ENCODE data around the gene APBA3. TPM values are rescaled to one million over a fixed set of nuclear protein-coding genes. Genes with fewer than 3 reads are reported as not detected.
A peak's percentile ranks its signal among the peaks of the same experiment; 100 is the strongest.

APBA3 gene
- total RNA-seq, 1 donor from 2014 or later: 18.2 TPM

DNA sequence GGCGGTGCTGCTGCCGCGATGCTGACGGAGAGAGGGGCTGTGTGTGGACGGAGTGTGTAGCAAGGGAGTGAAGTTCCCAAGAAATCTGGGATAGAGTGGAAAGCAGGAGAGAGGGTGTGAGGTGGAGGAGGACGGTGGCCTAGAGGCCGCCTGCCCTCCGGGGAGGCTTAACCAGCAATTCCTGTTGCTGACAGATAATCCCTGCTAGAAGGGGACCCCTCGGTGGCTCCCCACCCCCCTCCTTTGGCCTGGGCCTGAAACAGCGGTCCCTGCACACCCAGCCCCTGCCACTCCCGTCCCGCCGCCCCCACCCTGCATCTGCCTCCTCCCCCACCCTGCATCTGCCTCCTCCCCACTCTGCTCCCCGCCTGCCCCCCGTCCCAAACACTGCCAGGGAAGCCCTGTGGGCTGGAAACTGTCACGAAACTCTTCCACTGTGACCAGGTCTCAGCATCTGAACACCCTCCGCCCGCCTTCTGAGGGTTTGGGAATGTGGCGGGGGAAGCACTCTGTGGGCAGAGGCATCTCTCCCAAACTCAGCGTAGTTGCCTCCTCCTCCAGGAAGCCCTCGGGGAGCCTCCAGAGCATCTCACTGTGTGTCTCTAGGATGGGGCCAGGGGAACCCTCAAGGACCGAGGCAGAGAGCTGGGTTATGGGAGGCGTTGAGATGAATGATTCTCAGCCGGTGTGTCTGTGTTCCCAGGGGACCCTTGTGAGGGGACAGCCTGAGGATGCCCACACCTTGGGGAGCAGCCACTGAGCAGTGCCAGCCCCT, 41.8 kb upstream of the APBA3 start:
- H3K27me3 ChIP-seq (ENCODE audit: low read depth): peaks cover 29% of the 10 kb centered on the region
- no peak overlapping the region for H3K27ac ChIP-seq
- no peak overlapping the region for H3K4me3 ChIP-seq
- ATAC-seq: no peak
- H3K9me3 ChIP-seq: no peaks in the 10 kb centered on the region
- intact Hi-C loops (cut with DNase I): no loop called here
- no peaks in the 10 kb centered on the region for H3K36me3 ChIP-seq
- H3K4me1 ChIP-seq: peaks cover 16% of the 10 kb centered on the region
- no peak for TF ChIP-seq CTCF (IDR thresholded peaks at IDR 0.05)
- no peak for DNase-seq

DNA sequence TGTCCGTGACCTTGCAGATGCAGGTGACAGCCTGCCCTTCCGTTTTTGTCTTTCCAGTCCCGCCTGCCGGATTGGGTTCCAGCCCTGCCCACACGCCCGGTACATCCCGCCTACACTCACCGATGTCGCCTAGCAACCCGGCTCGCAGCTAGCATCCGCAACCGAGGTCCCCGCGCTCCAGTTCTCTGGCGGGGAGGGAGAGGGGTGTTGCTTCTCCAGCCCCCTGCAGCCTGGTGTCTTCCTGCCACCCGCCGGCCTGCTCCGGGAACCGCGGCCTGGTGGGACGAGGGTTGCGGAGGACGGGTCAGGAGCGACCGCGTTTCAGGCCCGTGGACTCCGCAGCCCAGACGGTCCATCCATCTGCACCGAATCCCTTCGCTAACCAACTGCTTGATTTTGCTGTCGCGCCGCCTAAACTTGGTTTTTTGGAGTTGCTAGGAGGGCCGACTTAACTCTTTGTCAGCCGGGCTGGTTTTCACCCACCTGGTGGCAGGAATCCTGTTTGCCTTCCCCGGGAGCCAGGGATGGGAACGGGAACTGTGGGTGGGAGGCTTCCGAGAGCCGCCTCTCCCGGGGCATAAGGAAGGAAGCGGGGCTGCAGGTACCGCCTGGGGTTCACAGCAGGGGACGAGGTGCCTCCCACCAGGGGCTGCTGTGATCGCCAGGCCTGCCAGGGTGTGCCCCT, 40.1 kb upstream of the APBA3 start:
- peak in 1 of 2 donors; percentile 54 for ATAC-seq

GRCh38 chr19:3800996-3801395, 39.5 kb upstream of the APBA3 start:
- TF ChIP-seq CTCF (IDR thresholded peaks at IDR 0.05): no peak
- ATAC-seq (no peak), DNase-seq (no peak)
- H3K4me3 ChIP-seq: peak overlapping the region; percentile 33
- peaks cover 16% of the 10 kb centered on the region for H3K4me1 ChIP-seq
- H3K27ac ChIP-seq: peak overlapping the region; percentile 11
- peaks cover 29% of the 10 kb centered on the region for H3K27me3 ChIP-seq (ENCODE audit: low read depth)
- intact Hi-C loops (cut with DNase I): no loop called here
- peaks cover 8% of the 10 kb centered on the region for H3K9me3 ChIP-seq
- no peaks in the 10 kb centered on the region for H3K36me3 ChIP-seq

More for the DNA sequence above, 40.1 kb upstream of the APBA3 start:
- Histone ChIP-seq H3K36me3 (no peaks in the 10 kb centered on the region), H3K4me1 (peaks cover 16% of the 10 kb centered on the region), H3K27me3 (ENCODE audit: low read depth) (peaks cover 29% of the 10 kb centered on the region), H3K4me3 (peak overlapping the region; percentile 33), H3K9me3 (peaks cover 4% of the 10 kb centered on the region), H3K27ac (peak overlapping the region; percentile 11)
- peak; percentile 66 for DNase-seq
- intact Hi-C loops (cut with DNase I): no loop called here
- TF ChIP-seq CTCF (IDR thresholded peaks at IDR 0.05): peak; percentile 20

GRCh38 chr19:3798137-3798536, 36.6 kb upstream of the APBA3 start:
- DNase-seq (no peak), ATAC-seq (no peak)
- H3K9me3 ChIP-seq: peaks cover 8% of the 10 kb centered on the region
- no peaks in the 10 kb centered on the region for H3K36me3 ChIP-seq
- no peak overlapping the region for H3K4me3 ChIP-seq
- TF ChIP-seq CTCF (IDR thresholded peaks at IDR 0.05): no peak
- peaks cover 16% of the 10 kb centered on the region for H3K4me1 ChIP-seq
- intact Hi-C loops (cut with DNase I): no loop called here
- H3K27ac ChIP-seq: no peak overlapping the region
- peaks cover 29% of the 10 kb centered on the region for H3K27me3 ChIP-seq (ENCODE audit: low read depth)

DNA sequence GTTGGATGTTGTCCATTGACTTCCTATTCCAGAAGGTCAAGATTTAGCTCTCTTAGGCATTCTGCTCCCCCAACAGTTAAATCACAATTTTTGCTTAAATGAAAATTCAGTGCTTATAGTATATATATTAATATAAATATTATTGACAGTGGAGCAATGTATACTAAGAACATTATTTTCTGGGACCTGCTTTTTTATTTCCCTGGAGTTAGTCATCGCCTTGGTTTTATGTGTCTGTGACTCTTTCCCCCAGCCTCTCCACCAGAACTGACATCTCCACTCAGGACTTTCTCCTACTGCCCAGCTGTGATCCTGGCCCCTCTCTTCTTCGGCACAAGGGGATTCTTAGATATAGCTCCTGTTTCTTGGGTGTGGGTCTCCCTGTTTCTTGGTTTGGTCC, 34.9 kb upstream of the APBA3 start:
- H3K9me3 ChIP-seq: peaks cover 8% of the 10 kb centered on the region
- no peak for TF ChIP-seq CTCF (IDR thresholded peaks at IDR 0.05)
- H3K27ac ChIP-seq: no peak overlapping the region
- peaks cover 18% of the 10 kb centered on the region for H3K27me3 ChIP-seq (ENCODE audit: low read depth)
- no peak overlapping the region for H3K4me3 ChIP-seq
- H3K36me3 ChIP-seq: no peaks in the 10 kb centered on the region
- peaks cover 9% of the 10 kb centered on the region for H3K4me1 ChIP-seq
- intact Hi-C loops (cut with DNase I): no loop called here
- ATAC-seq (no peak), DNase-seq (no peak)
